Neural cell (in vitro differentiated cells): ENCODE results near the gene TMEM250.

Source experiments
- TF ChIP-seq, protein P1 (sequence below): fragments of 450-650 bp; IDR thresholded peaks from 2 replicates; pipeline ENCODE4 v1.5.1; 2014; ENCODE audit warnings: antibody characterized with exemption, mild to moderate bottlenecking, moderate library complexity; ENCODE audit not compliant: poor library complexity, severe bottlenecking
- TF ChIP-seq, protein P2 (sequence below): IDR thresholded peaks from 2 replicates; pipeline ENCODE4 v1.6.1; 2012; ENCODE audit warnings: borderline replicate concordance

DNA sequence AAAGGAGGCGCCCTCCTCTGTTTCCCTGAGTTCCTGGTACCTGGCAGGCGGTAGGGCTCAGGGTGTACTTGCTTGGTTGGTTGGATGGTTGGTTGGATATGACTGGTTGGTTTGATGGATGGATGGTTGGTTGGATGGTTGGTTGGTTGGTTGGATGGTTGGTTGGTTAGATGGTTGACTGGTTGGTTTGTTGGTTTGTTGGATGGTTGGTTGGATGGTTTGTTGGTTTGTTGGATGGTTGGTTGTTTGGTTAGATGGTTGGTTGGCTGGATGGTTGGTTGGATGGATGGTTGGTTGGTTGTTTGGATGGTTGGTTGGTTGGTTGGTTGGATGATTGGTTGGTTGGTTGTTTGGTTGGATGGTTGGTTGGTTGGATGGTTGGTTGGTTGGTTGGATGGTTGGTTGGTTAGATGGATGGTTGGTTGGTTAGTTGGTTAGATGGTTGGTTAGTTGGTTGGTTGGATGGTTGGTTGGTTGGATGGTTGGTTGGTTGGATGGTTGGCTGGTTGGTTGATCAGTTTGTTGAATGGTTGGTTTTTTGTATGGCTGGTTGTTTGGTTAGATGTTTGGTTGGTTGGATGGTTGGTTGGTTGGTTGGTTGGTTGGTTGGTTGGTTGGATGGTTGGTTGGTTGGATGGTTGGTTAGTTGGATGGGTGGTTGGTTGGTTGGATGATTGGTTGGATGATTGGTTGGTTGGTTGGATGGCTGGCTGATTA is 6.5 kb upstream of the TMEM250 start:
- TF ChIP-seq, protein P1, sequence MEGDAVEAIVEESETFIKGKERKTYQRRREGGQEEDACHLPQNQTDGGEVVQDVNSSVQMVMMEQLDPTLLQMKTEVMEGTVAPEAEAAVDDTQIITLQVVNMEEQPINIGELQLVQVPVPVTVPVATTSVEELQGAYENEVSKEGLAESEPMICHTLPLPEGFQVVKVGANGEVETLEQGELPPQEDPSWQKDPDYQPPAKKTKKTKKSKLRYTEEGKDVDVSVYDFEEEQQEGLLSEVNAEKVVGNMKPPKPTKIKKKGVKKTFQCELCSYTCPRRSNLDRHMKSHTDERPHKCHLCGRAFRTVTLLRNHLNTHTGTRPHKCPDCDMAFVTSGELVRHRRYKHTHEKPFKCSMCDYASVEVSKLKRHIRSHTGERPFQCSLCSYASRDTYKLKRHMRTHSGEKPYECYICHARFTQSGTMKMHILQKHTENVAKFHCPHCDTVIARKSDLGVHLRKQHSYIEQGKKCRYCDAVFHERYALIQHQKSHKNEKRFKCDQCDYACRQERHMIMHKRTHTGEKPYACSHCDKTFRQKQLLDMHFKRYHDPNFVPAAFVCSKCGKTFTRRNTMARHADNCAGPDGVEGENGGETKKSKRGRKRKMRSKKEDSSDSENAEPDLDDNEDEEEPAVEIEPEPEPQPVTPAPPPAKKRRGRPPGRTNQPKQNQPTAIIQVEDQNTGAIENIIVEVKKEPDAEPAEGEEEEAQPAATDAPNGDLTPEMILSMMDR = no peak
- TF ChIP-seq, protein P2, sequence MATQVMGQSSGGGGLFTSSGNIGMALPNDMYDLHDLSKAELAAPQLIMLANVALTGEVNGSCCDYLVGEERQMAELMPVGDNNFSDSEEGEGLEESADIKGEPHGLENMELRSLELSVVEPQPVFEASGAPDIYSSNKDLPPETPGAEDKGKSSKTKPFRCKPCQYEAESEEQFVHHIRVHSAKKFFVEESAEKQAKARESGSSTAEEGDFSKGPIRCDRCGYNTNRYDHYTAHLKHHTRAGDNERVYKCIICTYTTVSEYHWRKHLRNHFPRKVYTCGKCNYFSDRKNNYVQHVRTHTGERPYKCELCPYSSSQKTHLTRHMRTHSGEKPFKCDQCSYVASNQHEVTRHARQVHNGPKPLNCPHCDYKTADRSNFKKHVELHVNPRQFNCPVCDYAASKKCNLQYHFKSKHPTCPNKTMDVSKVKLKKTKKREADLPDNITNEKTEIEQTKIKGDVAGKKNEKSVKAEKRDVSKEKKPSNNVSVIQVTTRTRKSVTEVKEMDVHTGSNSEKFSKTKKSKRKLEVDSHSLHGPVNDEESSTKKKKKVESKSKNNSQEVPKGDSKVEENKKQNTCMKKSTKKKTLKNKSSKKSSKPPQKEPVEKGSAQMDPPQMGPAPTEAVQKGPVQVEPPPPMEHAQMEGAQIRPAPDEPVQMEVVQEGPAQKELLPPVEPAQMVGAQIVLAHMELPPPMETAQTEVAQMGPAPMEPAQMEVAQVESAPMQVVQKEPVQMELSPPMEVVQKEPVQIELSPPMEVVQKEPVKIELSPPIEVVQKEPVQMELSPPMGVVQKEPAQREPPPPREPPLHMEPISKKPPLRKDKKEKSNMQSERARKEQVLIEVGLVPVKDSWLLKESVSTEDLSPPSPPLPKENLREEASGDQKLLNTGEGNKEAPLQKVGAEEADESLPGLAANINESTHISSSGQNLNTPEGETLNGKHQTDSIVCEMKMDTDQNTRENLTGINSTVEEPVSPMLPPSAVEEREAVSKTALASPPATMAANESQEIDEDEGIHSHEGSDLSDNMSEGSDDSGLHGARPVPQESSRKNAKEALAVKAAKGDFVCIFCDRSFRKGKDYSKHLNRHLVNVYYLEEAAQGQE = no peak
